GM18858 (cell line): ENCODE results near the gene RNF213.

Source experiments
- ATAC-seq: cut with Tn5 transposase; IDR thresholded peaks from one replicate; pipeline ENCODE4 v1.9.1; 2021; ENCODE audit not compliant: unreplicated experiment

The RNF213 gene

GRCh38 chr17:80364091-80364691, 103.5 kb downstream of the RNF213 start:
- no peak for ATAC-seq

- ATAC-seq = no peak
Measured at GRCh38 chr17:80365001-80365965, 104.6 kb downstream of the RNF213 start.

GRCh38 chr17:80365983-80366382, 105.3 kb downstream of the RNF213 start:
- no peak for ATAC-seq

- ATAC-seq = no peak
Measured at GRCh38 chr17:80367503-80367902, 106.9 kb downstream of the RNF213 start.

DNA sequence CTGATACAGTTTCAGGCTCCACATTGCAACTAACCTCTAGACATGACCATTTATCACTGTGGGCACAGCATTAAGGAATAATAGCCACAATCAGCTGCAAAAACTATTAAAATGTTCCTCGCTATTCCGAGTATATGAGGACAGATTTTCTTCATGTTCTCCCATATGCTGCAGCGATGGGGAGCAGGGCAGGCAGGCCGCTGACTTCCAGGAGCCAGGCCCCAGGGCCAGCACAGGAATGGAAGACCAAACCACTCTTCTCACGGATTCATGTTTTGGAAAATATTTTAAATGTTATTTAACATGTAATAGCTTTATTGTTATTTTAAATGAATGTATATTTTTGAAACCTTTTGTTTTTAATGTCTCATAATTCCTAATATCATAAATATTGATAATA, 110.5 kb downstream of the RNF213 start:
- no peak for ATAC-seq

GRCh38 chr17:80372456-80372855, 111.8 kb downstream of the RNF213 start:
- ATAC-seq = no peak

GRCh38 chr17:80372922-80373570, 112.4 kb downstream of the RNF213 start:
- ATAC-seq = no peak

DNA sequence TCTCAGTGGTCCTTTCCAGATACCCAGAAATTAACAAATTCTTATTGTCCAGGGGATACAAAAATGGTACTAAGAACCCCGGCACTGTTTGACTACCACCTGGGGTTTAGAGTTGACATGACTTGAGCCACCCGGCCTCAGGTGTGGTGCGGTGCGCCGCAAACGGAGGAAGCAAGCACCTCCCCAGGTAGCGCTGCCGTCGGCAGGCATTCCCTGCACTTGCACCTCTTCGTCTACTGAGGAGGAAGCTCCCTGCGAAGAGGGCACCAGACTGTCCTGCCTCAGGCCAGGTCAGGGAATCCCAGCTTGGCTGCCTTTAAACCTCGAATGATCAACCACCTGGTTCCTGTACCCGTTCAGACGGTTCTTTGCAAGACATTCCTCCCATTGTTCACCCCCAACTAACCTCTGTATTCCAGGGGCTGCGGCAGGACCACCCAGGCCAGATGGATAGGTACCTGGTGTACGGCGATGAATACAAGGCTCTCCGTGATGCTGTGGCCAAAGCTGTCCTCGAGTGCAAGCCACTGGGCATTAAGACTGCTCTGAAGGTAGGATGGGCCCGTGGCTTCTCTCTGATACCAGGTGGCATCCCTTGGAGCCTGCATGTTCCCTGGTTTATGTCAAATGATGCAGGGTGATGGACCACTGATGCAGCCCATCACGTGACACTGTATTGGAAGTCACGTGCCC, 113.5 kb downstream of the RNF213 start:
- ATAC-seq = no peak

DNA sequence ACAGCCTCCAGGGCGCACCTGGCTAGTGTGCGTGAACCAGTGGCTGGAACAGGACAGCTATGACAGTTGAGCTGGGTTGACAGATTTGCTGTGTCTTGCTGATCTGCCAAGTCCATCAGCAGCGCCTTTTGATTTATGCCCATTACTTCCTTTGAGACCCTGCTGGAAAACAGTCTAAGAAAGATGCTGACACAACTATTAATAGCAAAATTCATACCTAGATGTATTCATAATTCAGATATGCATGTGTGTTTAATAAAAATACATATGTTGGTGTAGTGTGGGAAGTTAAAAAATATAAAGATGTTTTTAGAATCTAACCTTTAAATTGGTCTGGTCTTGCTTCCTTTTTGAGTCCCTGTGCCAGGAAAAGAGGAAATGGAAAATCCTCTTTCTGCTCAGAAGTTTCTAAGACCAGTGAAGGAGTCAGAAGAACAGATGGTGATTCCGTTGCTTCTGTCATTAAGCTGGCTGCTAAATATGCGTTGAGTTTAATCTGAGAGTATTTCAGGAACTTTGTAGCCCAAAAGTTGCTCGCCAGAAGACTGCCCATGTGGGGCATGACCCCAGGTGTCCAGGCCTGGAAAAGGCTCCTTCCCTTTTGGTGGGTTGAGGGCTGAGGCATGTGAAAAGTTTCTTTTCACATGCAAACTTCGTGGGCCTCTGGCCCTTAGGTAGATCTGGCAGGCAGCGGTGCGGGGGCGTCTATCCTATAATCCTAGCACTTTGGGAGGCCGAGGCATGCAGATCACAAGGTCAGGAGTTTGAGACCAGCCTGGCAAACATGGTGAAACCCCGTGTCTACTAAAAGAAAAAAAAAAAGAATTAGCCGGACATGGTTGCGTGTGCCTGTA, 114.3 kb downstream of the RNF213 start:
- ATAC-seq = no peak

- ATAC-seq = no peak
Measured at GRCh38 chr17:80376531-80376930, 115.9 kb downstream of the RNF213 start.

GRCh38 chr17:80377798-80378197, 117.1 kb downstream of the RNF213 start:
- no peak for ATAC-seq

DNA sequence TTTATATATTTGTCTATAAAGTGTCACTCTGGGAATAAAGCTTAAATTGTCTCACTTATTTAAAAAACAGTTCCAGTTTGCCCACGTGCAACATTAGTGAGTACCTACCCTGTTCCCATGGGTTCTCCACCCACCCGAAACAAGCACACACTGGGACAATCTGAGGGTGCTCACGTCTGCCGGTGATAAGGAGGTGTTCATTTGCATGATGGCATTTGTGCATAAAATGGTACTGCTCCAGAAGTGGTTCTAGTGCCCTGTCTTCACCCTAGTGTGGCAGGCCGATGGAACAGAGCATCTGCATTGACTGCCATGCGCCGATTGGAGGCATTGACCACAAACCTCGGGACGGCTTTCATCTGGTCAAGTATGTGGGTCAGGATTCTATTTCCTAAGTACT, 118.7 kb downstream of the RNF213 start:
- ATAC-seq = no peak

GRCh38 chr17:80380068-80380467, 119.4 kb downstream of the RNF213 start:
- no peak for ATAC-seq

DNA sequence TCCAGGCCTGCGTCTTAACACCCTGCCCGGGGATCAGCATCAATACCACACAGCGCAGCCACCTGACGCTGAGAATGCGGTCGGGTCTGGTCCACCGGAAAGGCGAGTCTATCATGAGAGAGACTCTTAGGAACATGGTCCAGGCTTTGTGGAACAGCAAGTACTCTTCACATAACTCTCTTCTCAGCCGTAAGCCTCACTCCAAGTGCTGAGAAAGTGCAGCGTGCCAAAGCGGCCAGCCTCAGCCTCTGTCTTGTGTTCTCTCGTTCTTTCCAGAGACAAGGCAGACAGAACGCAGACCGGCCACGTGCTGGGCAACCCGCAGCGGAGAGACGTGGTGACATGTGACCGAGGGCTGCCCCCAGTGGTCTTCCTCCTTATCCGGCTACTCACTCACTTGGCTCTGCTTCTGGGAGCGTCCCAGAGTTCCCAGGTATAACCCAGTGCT, 119.9 kb downstream of the RNF213 start:
- ATAC-seq = no peak

DNA sequence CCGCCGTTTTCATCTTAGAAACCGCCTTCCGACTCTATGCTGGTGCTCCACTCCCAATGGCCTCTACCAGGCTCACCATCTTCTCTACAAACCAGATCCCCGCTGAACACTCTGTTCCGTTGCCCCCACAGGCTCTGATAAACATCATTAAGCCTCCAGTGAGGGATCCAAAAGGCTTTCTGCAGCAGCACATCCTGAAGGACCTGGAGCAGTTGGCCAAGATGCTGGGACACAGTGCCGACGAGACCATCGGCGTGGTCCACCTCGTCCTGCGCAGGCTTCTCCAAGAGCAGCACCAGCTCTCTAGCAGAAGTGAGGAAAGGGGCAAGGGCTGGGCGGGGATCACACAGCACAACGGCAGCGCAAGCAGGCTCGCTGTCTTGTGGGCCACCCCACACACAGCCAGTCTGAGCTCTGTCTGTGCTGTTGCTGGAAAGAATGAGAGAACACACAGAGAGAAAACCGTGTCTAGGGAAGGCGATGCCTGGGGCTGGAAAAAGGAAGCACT, 120.8 kb downstream of the RNF213 start:
- no peak for ATAC-seq

- no peak for ATAC-seq
Measured at GRCh38 chr17:80382446-80382845, 121.8 kb downstream of the RNF213 start.

DNA sequence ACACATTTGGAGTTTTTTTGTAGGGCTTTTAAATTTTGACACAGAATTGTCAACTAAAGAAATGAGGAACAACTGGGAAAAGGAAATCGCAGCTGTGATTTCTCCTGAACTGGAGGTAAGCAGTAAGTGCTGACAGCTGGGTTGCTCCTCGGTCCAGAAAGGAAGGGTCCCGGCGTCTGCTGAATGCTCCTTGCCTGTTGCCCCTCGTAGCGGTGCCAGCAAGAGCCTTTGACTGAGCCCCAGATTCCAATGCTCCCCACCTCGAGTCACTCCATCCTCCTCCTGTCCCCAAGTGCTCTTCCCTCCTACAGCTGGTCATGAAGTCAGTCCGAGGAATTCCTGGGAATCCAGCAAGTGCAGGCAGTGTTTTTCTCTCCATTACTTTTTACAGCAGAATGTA, 122.3 kb downstream of the RNF213 start:
- ATAC-seq = no peak

DNA sequence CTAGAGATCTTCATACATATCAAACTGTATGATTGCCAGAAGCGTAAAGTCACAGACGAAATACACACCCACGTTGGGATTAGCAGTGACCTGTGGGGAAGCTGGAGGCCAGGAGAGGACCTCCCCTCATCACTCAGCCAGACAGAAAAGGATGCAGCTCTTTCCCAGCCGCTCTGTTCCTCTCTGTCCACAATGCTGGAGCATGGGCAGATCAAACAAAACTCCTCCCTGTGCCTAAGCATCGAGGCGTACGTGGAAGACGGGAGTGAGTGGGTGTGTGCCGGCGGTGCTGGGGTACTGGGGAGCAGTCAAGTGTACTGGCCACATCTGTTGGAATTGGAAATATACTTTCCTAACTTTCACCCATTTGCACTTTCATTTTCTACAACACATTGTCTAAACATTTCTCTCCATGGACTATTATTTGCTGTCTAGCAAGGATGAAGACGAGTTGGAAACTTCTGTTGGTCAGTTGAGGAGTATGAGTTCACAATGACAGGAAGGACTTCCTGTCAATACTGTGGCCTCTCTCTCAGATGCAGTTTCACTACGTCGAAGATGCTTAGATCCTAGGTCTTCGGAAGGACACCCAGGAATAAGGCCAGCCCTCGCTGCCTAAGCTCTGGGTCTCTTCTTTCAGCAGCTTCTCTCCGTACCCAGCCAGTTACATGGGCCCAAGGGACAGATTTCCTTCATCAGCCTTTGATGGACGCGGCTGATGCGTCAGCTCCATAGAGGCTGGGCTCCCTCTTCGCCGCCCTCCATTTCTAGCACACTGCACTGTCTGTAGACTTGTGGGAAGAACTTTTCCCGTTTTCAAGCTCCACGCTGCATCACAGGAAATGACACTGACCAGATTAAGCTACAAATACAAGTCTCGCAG, 123.7 kb downstream of the RNF213 start:
- no peak for ATAC-seq

GRCh38 chr17:80385046-80385445, 124.4 kb downstream of the RNF213 start:
- no peak for ATAC-seq
